NCI-H345 treated with DMSO at 0.1 percent for 48 hours (cell line): Measurements from ENCODE around the gene ARL8A.
"Not testable (repeated sequence)": the region's sequence is repeated elsewhere in the genome, so short reads cannot be mapped to it uniquely, and the experiment has no call there.

ENCODE experiments used
- DNase-seq: peaks from one replicate; lab custom pipeline; 2025; ENCODE audit not compliant: unreplicated experiment; lab: John Stamatoyannopoulos, UW

The ARL8A gene

GRCh38 chr1:202143011-202143767, 1.3 kb downstream of the ARL8A start:
- no peak for DNase-seq

- not testable (repeated sequence) for DNase-seq
Observed at GRCh38 chr1:202141468-202141867, 3.1 kb downstream of the ARL8A start.

- DNase-seq = no peak
Observed at GRCh38 chr1:202140833-202141232, 3.7 kb downstream of the ARL8A start.

GRCh38 chr1:202135221-202135721, 9.3 kb downstream of the ARL8A start:
- peak; percentile 59 for DNase-seq

GRCh38 chr1:202134645-202135172, 9.8 kb downstream of the ARL8A start:
- no peak for DNase-seq

GRCh38 chr1:202133989-202134388, 10.5 kb downstream of the ARL8A start:
- DNase-seq = no peak

GRCh38 chr1:202133496-202133895, 11.0 kb downstream of the ARL8A start:
- DNase-seq = no peak

GRCh38 chr1:202133001-202133400, 11.5 kb downstream of the ARL8A start:
- no peak for DNase-seq

- DNase-seq = no peak
Observed at GRCh38 chr1:202131956-202132821, 12.3 kb downstream of the ARL8A start.

- DNase-seq = no peak
Observed at GRCh38 chr1:202130816-202131522, 13.6 kb downstream of the ARL8A start.

- no peak for DNase-seq
Observed at GRCh38 chr1:202130297-202130721, 14.2 kb downstream of the ARL8A start.

- no peak for DNase-seq
Observed at GRCh38 chr1:202129453-202130296, 14.9 kb downstream of the ARL8A start.

GRCh38 chr1:202127836-202128622, 16.5 kb downstream of the ARL8A start:
- DNase-seq = no peak

GRCh38 chr1:202127061-202127460, 17.5 kb downstream of the ARL8A start:
- DNase-seq = no peak

GRCh38 chr1:202126426-202126825, 18.1 kb downstream of the ARL8A start:
- no peak for DNase-seq

GRCh38 chr1:202125611-202126010, 18.9 kb downstream of the ARL8A start:
- DNase-seq = no peak

- DNase-seq = no peak
Observed at GRCh38 chr1:202124142-202124541, 20.4 kb downstream of the ARL8A start.

- no peak for DNase-seq
Observed at GRCh38 chr1:202123336-202123813, 21.2 kb downstream of the ARL8A start.

- no peak for DNase-seq
Observed at GRCh38 chr1:202122639-202123335, 21.8 kb downstream of the ARL8A start, which contains the start of gene GPR37L1. GPR37L1 (plus strand) TSS chr1:202122917; CDS start chr1:202122964, 47 bp downstream.
